K562 (cell line): ENCODE data around the gene NPAS1. TPM values are rescaled to one million over a fixed set of nuclear protein-coding genes. Genes with fewer than 3 reads are reported as not detected.
A peak's percentile ranks its signal among the peaks of the same experiment; 100 is the strongest.

Experiments used
- ATAC-seq: fragments of 200-7000 bp; cut with Tn5 transposase; 3 replicates; pipeline ENCODE4 v1.9.1; 2020; ENCODE audit warnings: moderate library complexity
- BruUV-seq: library from RNA; stranded (reverse); fragments of 400-500 nt; replicated peaks from 2 replicates; lab custom pipeline; 2021; lab: Mats Ljungman, UMichigan
- CTCF ChIA-PET: fragments of 300-600 bp; formaldehyde crosslinking; extraction: SDS; loops from one replicate; lab custom pipeline; 2021; ENCODE audit warnings: low intra/inter-chr PET ratio; lab: Yijun Ruan, JAX
- POLR2A ChIA-PET: fragments of 300-600, 350-650 bp; sonication (Branson Sonifier 250); formaldehyde crosslinking; extraction: SDS; loops from one replicate; lab custom pipeline; 2021; ENCODE audit warnings: antibody characterized with exemption, inconsistent platforms; lab: Yijun Ruan, JAX
- DNase-seq, 4 experiments: peaks; one replicate each; pipeline versions ENCODE4 v3.0.0 to v3.0.0-alpha.2; 2011 to 2018; ENCODE audit warnings: low spot score in 3 of 4, mixed read lengths in 3 of 4; ENCODE audit errors: extremely low read depth in 1 of 4
- FAIRE-seq: peaks from 2 replicates; lab custom pipeline; 2011; peaks lifted over from hg19 to GRCh38; lab: Jason Lieb, UNC
- H2AFZ ChIP-seq: 2 replicates; pipeline ENCODE4 v1.6.0; 2011; ENCODE audit warnings: low read depth, low read length, control low read depth, inconsistent platforms
- H3K27ac ChIP-seq: fragments of 200-600 bp; 3 replicates; pipeline ENCODE4 v1.8.0; 2011; ENCODE audit warnings: low read depth, mild to moderate bottlenecking, control low read depth, inconsistent platforms, low read length, moderate library complexity, mixed read lengths; ENCODE audit errors: extremely low read depth
- H3K27me3 ChIP-seq, 2 experiments: fragments of 300-600 bp in 1 of 2; 2 replicates in 1 of 2; 3 replicates in 1 of 2; pipeline versions ENCODE4 v1.6.0 to v1.8.0; 2011; ENCODE audit warnings: inconsistent platforms in 2 of 2, low read length in 2 of 2, mild to moderate bottlenecking in 1 of 2, mixed read lengths in 1 of 2, moderate library complexity in 1 of 2; ENCODE audit not compliant: control insufficient read depth in 2 of 2, insufficient read depth in 2 of 2
- H3K36me3 ChIP-seq: fragments of 300-600 bp; 3 replicates; pipeline ENCODE4 v1.8.0; 2011; ENCODE audit warnings: mild to moderate bottlenecking, low read length, inconsistent platforms; ENCODE audit not compliant: control insufficient read depth, insufficient read depth
- H3K4me1 ChIP-seq, 2 experiments: fragments of 200-600 bp in 1 of 2; replicated peaks in 1 of 2; 2 replicates in 1 of 2; 3 replicates in 1 of 2; pipeline versions ENCODE4 v1.5.1 to v1.8.0; 2011; ENCODE audit warnings: inconsistent platforms in 2 of 2, low read length in 2 of 2, mild to moderate bottlenecking in 1 of 2, mixed read lengths in 1 of 2, moderate library complexity in 1 of 2; ENCODE audit not compliant: control insufficient read depth in 2 of 2, insufficient read depth in 2 of 2
- H3K4me2 ChIP-seq: 2 replicates; pipeline ENCODE4 v1.6.1; 2011; ENCODE audit warnings: low read length, control low read depth, inconsistent platforms, mixed read lengths; ENCODE audit not compliant: insufficient read depth
- H3K4me3 ChIP-seq: fragments of 200-600 bp; sonication (generic), shearing (Covaris generic); 2 replicates; pipeline ENCODE4 v1.5.1; 2016; ENCODE audit warnings: control low read depth, inconsistent platforms
- H3K79me2 ChIP-seq: fragments of 200-600 bp; 3 replicates; pipeline ENCODE4 v1.8.0; 2011; ENCODE audit warnings: low read length, inconsistent platforms; ENCODE audit not compliant: control insufficient read depth, insufficient read depth
- H3K9ac ChIP-seq, 2 experiments: 2 replicates each; pipeline versions ENCODE4 v1.6.0 to v1.6.1; 2011; ENCODE audit warnings: low read depth in 2 of 2, low read length in 2 of 2, control low read depth in 1 of 2, inconsistent platforms in 1 of 2, mild to moderate bottlenecking in 1 of 2, mixed read lengths in 1 of 2; ENCODE audit not compliant: insufficient read depth in 1 of 2
- H3K9me1 ChIP-seq: one replicate; pipeline ENCODE4 v1.6.0; 2011; ENCODE audit warnings: inconsistent platforms, mild to moderate bottlenecking, low read length, moderate library complexity; ENCODE audit not compliant: control insufficient read depth, insufficient read depth
- H3K9me3 ChIP-seq: replicated peaks from 2 replicates; pipeline ENCODE4 v1.5.1; 2011; ENCODE audit warnings: low read depth, low read length, inconsistent platforms; ENCODE audit not compliant: control insufficient read depth, insufficient read depth
- H4K20me1 ChIP-seq: replicated peaks from 2 replicates; pipeline ENCODE4 v1.6.1; 2011; ENCODE audit warnings: low read length, inconsistent platforms, mixed read lengths; ENCODE audit not compliant: control insufficient read depth, insufficient read depth
- CREBBP ChIP-seq: IDR thresholded peaks from one replicate; pipeline ENCODE4 v1.6.1; 2012; ENCODE audit warnings: low read depth, mild to moderate bottlenecking, control low read depth, inconsistent platforms, low read length
- MED1 ChIP-seq: sonication (generic); formaldehyde crosslinking; IDR thresholded peaks from 2 replicates; pipeline ENCODE4 v1.8.1; 2023; ENCODE audit warnings: missing genetic modification reagents, borderline replicate concordance
- PHB2 ChIP-seq: fragments of 450-650 bp; IDR thresholded peaks from 2 replicates; pipeline ENCODE4 v1.6.1; 2017; ENCODE audit warnings: low read depth
- ZC3H8 ChIP-seq: fragments of 450-650 bp; IDR thresholded peaks from 2 replicates; pipeline ENCODE4 v1.6.1; 2017
- ZNF175 ChIP-seq: fragments of 200-800 bp; sonication (Bioruptor generic); IDR thresholded peaks from 2 replicates; pipeline ENCODE4 v1.6.1; 2016; ENCODE audit warnings: low read depth, mild to moderate bottlenecking, missing genetic modification characterization, missing compliant biosample characterization
- WGBS: fragments of 100-300 bp; shearing (Covaris generic); methylation state at CpG from one replicate; pipeline ENCODE4 v1.1.6; 2016; ENCODE audit warnings: low coverage, mixed read lengths; ENCODE audit not compliant: insufficient coverage; ENCODE audit errors: missing lambda C conversion rate; 5-methylcytosine and 5-hydroxymethylcytosine counted together
- in situ Hi-C: fragments of 300-500 bp; cut with MboI; formaldehyde crosslinking; loops from 4 replicates; pipeline ENCODE4 v1.15.0; 2018; ENCODE audit warnings: inconsistent platforms, mixed read lengths
- intact Hi-C: fragments of 100-400 bp; cut with micrococcal nuclease; formaldehyde crosslinking; loops from 2 replicates; pipeline ENCODE4 v1.14.2; 2022
- polyA plus RNA-seq, 8 experiments: library from polyadenylated mRNA; depleted of rRNA in 4 of 8; stranded (reverse) in 5 of 8; unstranded in 3 of 8; fragments of >200 nt; fragmentation: Nextera tagmentation in 2 of 8; fragmentation: Illumina TruSeq in 1 of 8; extraction: Ambion mirVana in 2 of 8; extraction: Trizol in 1 of 8; gene quantifications; 2 replicates each; pipeline versions ENCODE4 v1.2.1 to v1.2.3, GENCODE V29; 2011 to 2014; ENCODE audit warnings: inconsistent platforms in 1 of 8, missing spikeins in 1 of 8
- total RNA-seq, 7 experiments: library from RNA; depleted of rRNA in 6 of 7; stranded (reverse); fragments of >200 nt in 6 of 7; fragmentation: Illumina TruSeq in 2 of 7; extraction: Trizol in 2 of 7; gene quantifications; 2 replicates each; pipeline versions ENCODE4 v1.2.1 to v1.2.3, GENCODE V29; 2011 to 2021; ENCODE audit warnings: low replicate concordance in 1 of 7
- TF ChIP-seq, protein P1 (sequence below): sonication (generic); formaldehyde crosslinking; IDR thresholded peaks from 2 replicates; pipeline ENCODE4 v1.8.0; 2022; ENCODE audit warnings: missing genetic modification reagents, mild to moderate bottlenecking, moderate library complexity, borderline replicate concordance

Gene NPAS1
- total and polyA plus RNA-seq, 9 of the 15 experiments (the other 6 are each of a cell fraction or from before 2014, with no cell fraction given), result 0.58 to 5.3 (median 2.0) TPM; not detected in 2

DNA sequence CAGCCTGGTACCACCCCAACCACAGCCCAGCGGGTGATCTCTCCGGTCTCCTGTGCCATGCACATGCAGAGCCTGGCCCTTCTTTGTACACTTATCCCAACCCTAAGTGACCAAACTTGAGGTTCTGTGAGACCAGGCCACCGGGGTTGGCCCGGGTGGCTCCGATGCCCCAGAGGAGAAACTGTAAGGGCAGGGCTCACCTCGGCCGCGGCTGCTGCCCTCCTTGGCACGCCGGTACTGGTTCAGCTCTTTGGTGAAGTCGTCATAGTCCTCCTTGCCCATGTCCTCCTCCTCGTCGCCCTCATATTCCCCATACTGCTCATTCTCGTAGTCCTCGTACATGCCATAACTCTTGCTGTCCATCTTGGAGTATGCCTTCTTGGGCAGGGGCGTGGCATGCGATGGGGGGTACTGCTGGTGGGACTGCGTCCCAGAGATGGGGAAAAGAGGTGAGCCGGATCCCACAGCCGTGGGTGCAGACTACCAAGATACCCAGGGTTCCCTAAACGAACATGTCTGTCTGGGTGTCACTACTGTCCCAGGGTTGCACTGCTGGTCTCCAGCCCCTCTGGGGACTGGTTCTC is 70.2 kb downstream of the NPAS1 start:
- Histone ChIP-seq H3K4me3 (no peak overlapping the region), H3K9me3 (no peaks in the 10 kb centered on the region), H3K4me2 (no peak overlapping the region), H3K27me3 (no peaks in the 10 kb centered on the region), H3K27ac (no peak overlapping the region), H2AFZ (no peak overlapping the region), H3K9ac (no peak overlapping the region), H3K36me3 (peaks cover 90% of the 10 kb centered on the region; the same call in 2 of the 3 replicates), H3K4me1 (peaks cover 0 to 1% of the 10 kb centered on the region in 2 experiments; a peak in 2 of 5 replicates), H3K9me1 (no peaks in the 10 kb centered on the region), H4K20me1 (no peaks in the 10 kb centered on the region), H3K79me2 (peaks cover 11% of the 10 kb centered on the region; the same call in 2 of the 3 replicates)
- no peak for ATAC-seq
- no peak for DNase-seq
- no TSS peak for BruUV-seq
- 97% methylated on average over 18 of the region's 21 CpGs for WGBS
- in situ Hi-C loops, result no loop called here
- POLR2A ChIA-PET, result interaction anchor here (0.6 kb wide), 2 partner anchors 20 to 23 kb away, joined by 3 to 4 read pairs; partner anchors contain the start of gene ZC3H4
- CTCF ChIA-PET, result no interaction called here
- TF ChIP-seq CREBBP (no peak), ZC3H8 (no peak), PHB2 (no peak), ZNF175 (CRISPR knock-in tag) (no peak), MED1 (CRISPR knock-in tag) (no peak)
- TF ChIP-seq, protein P1, sequence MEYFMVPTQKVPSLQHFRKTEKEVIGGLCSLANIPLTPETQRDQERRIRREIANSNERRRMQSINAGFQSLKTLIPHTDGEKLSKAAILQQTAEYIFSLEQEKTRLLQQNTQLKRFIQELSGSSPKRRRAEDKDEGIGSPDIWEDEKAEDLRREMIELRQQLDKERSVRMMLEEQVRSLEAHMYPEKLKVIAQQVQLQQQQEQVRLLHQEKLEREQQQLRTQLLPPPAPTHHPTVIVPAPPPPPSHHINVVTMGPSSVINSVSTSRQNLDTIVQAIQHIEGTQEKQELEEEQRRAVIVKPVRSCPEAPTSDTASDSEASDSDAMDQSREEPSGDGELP (CRISPR knock-in tag), result 0 out of 2 replicates have a peak, but pooled peaks have one; percentile 19
- FAIRE-seq, result no peak
- intact Hi-C loops, result no loop called here
